HEK293 (cell line): ENCODE measurements around the gene EHMT1.
A peak's percentile ranks its signal among the peaks of the same experiment; 100 is the strongest.

ENCODE experiments used
- CTCF ChIP-seq: fragments of 450-650 bp; formaldehyde crosslinking; IDR thresholded peaks from 2 replicates; pipeline ENCODE4 v1.5.1; 2016; ENCODE audit warnings: missing biosample characterization, missing genetic modification characterization
- FEZF1 ChIP-seq: fragments of 450-650 bp; formaldehyde crosslinking; IDR thresholded peaks from 2 replicates; pipeline ENCODE4 v1.5.1; 2016; ENCODE audit warnings: missing biosample characterization, missing genetic modification characterization
- REST ChIP-seq: fragments of 450-650 bp; formaldehyde crosslinking; IDR thresholded peaks from 2 replicates; pipeline ENCODE4 v1.5.1; 2016; ENCODE audit warnings: missing biosample characterization, missing genetic modification characterization
- WT1 ChIP-seq: fragments of 450-650 bp; formaldehyde crosslinking; IDR thresholded peaks from 2 replicates; pipeline ENCODE4 v1.5.1; 2016; ENCODE audit warnings: missing biosample characterization, missing genetic modification characterization
- ZIC2 ChIP-seq: fragments of 450-650 bp; formaldehyde crosslinking; IDR thresholded peaks from 2 replicates; pipeline ENCODE4 v1.5.1; 2016; ENCODE audit warnings: missing biosample characterization, missing genetic modification characterization
- ZNF132 ChIP-seq: fragments of 450-650 bp; formaldehyde crosslinking; IDR thresholded peaks from 2 replicates; pipeline ENCODE4 v1.5.1; 2017; ENCODE audit warnings: missing biosample characterization, missing genetic modification characterization, borderline replicate concordance
- ZNF19 ChIP-seq: fragments of 450-650 bp; formaldehyde crosslinking; IDR thresholded peaks from 2 replicates; pipeline ENCODE4; 2016; ENCODE audit warnings: missing biosample characterization, missing genetic modification characterization, low read depth
- ZNF2 ChIP-seq: fragments of 450-650 bp; formaldehyde crosslinking; IDR thresholded peaks from 2 replicates; pipeline ENCODE4 v1.5.1; 2016; ENCODE audit warnings: missing biosample characterization, missing genetic modification characterization
- ZNF202 ChIP-seq: fragments of 450-650 bp; formaldehyde crosslinking; IDR thresholded peaks from 2 replicates; pipeline ENCODE4 v1.5.1; 2016; ENCODE audit warnings: missing biosample characterization, missing genetic modification characterization, borderline replicate concordance
- ZNF211 ChIP-seq: fragments of 450-650 bp; formaldehyde crosslinking; IDR thresholded peaks from 2 replicates; pipeline ENCODE4 v1.5.1; 2016; ENCODE audit warnings: low read depth, missing biosample characterization, missing genetic modification characterization
- ZNF214 ChIP-seq: fragments of 450-650 bp; formaldehyde crosslinking; IDR thresholded peaks from 2 replicates; pipeline ENCODE4 v1.5.1; 2017; ENCODE audit warnings: missing biosample characterization, mild to moderate bottlenecking, missing genetic modification characterization, borderline replicate concordance
- ZNF221 ChIP-seq: fragments of 450-650 bp; formaldehyde crosslinking; IDR thresholded peaks from 2 replicates; pipeline ENCODE4 v1.5.1; 2017; ENCODE audit warnings: missing biosample characterization, missing genetic modification characterization, borderline replicate concordance
- ZNF24 ChIP-seq: fragments of 450-650 bp; formaldehyde crosslinking; IDR thresholded peaks from 2 replicates; pipeline ENCODE4 v1.5.1; 2016; ENCODE audit warnings: missing biosample characterization, missing genetic modification characterization
- ZNF292 ChIP-seq: fragments of 450-650 bp; formaldehyde crosslinking; IDR thresholded peaks from 2 replicates; pipeline ENCODE4 v1.5.1; 2016; ENCODE audit warnings: low read depth, missing biosample characterization, missing genetic modification characterization, borderline replicate concordance
- ZNF302 ChIP-seq: fragments of 450-650 bp; formaldehyde crosslinking; IDR thresholded peaks from 2 replicates; pipeline ENCODE4 v1.5.1; 2016; ENCODE audit warnings: missing biosample characterization, missing genetic modification characterization, low read depth
- ZNF341 ChIP-seq: fragments of 450-650 bp; formaldehyde crosslinking; IDR thresholded peaks from 2 replicates; pipeline ENCODE4; 2016; ENCODE audit warnings: low read depth, missing biosample characterization, missing genetic modification characterization
- ZNF391 ChIP-seq: fragments of 450-650 bp; formaldehyde crosslinking; IDR thresholded peaks from 2 replicates; pipeline ENCODE4 v1.5.1; 2016; ENCODE audit warnings: low read depth, missing biosample characterization, missing genetic modification characterization, borderline replicate concordance
- ZNF449 ChIP-seq: fragments of 450-650 bp; formaldehyde crosslinking; IDR thresholded peaks from 2 replicates; pipeline ENCODE4 v1.5.1; 2017; ENCODE audit warnings: missing biosample characterization, mild to moderate bottlenecking, missing genetic modification characterization, moderate library complexity
- ZNF514 ChIP-seq: fragments of 450-650 bp; formaldehyde crosslinking; IDR thresholded peaks from 2 replicates; pipeline ENCODE4 v1.5.1; 2016; ENCODE audit warnings: missing biosample characterization, missing genetic modification characterization
- ZNF521 ChIP-seq: fragments of 450-650 bp; formaldehyde crosslinking; IDR thresholded peaks from 2 replicates; pipeline ENCODE4 v1.5.1; 2017; ENCODE audit warnings: missing biosample characterization, mild to moderate bottlenecking, missing genetic modification characterization
- ZNF561 ChIP-seq: fragments of 450-650 bp; IDR thresholded peaks from 2 replicates; pipeline ENCODE4 v1.5.1; 2018; ENCODE audit warnings: missing biosample characterization, missing genetic modification characterization, borderline replicate concordance
- ZNF600 ChIP-seq: fragments of 450-650 bp; formaldehyde crosslinking; IDR thresholded peaks from 2 replicates; pipeline ENCODE4 v1.5.1; 2016; ENCODE audit warnings: missing biosample characterization, missing genetic modification characterization
- ZNF692 ChIP-seq: fragments of 450-650 bp; formaldehyde crosslinking; IDR thresholded peaks from 2 replicates; pipeline ENCODE4 v1.5.1; 2016; ENCODE audit warnings: missing biosample characterization, missing genetic modification characterization
- TF ChIP-seq, protein P1 (sequence below): fragments of 450-650 bp; formaldehyde crosslinking; IDR thresholded peaks from 2 replicates; pipeline ENCODE4 v1.5.1; 2016; ENCODE audit warnings: missing biosample characterization, missing genetic modification characterization

The EHMT1 gene

DNA sequence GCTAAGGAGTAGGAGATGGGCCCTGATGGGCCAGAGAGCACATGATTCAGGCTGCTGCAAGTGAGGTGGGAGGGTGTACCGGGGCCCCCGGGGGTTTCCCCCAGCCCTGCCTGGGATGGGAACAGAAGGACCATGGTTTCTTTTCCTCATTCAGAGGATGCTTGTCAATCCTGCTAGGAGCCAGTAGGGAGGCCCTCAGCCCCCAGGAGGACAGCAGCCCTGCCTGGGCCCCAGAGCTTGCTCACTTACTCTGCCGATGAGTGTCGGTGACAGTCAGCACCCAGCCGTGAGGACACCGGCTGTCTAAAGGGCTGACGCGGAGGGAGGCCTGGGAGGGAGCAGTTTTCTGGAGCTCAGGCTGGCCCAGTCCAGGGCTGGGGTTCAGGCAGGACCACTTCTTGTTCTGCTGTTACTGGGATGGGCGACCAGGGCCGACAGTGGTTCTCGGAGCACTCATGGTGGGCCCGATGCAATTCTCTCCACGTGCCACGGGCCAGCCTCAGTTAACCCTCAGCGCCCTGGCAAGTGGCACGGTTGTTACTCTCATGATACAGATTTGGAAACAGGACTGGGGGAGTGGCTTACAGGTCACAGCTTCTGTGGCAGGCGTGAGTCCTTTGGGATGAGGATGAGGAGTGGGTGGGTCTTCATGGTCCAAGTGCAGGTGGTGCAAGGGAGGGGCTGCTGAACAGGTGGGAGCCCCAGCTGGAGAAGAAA lies 11.5 kb upstream of the EHMT1 start (continued):
- no peak for TF ChIP-seq ZNF214 (tag by site-specific recombination)
- no peak for TF ChIP-seq ZNF202
- no peak for TF ChIP-seq FEZF1 (tag by site-specific recombination)
- peak; percentile 32; the same call in 1 of the 2 replicates for TF ChIP-seq ZNF341 (tag by site-specific recombination)
- no peak for TF ChIP-seq ZNF521
- TF ChIP-seq WT1 (tag by site-specific recombination), result 0 out of 2 replicates have a peak, but pooled peaks have one; percentile 21
- no peak for TF ChIP-seq ZNF292 (tag by site-specific recombination)
- TF ChIP-seq ZNF514 (tag by site-specific recombination), result no peak
- TF ChIP-seq ZNF19 (tag by site-specific recombination), result no peak
- TF ChIP-seq ZNF132, result no peak
- TF ChIP-seq ZNF2, result no peak
- TF ChIP-seq ZNF221 (tag by site-specific recombination), result no peak
- no peak for TF ChIP-seq ZNF211 (tag by site-specific recombination)
- TF ChIP-seq ZNF561, result no peak
- TF ChIP-seq CTCF, result no peak
- no peak for TF ChIP-seq ZNF449
- peak; percentile 91 for TF ChIP-seq ZIC2 (tag by site-specific recombination)
- TF ChIP-seq ZNF692 (tag by site-specific recombination), result peak; percentile 79
- TF ChIP-seq ZNF391, result no peak
- TF ChIP-seq ZNF24 (tag by site-specific recombination), result no peak
- no peak for TF ChIP-seq ZNF302
- TF ChIP-seq, protein P1, sequence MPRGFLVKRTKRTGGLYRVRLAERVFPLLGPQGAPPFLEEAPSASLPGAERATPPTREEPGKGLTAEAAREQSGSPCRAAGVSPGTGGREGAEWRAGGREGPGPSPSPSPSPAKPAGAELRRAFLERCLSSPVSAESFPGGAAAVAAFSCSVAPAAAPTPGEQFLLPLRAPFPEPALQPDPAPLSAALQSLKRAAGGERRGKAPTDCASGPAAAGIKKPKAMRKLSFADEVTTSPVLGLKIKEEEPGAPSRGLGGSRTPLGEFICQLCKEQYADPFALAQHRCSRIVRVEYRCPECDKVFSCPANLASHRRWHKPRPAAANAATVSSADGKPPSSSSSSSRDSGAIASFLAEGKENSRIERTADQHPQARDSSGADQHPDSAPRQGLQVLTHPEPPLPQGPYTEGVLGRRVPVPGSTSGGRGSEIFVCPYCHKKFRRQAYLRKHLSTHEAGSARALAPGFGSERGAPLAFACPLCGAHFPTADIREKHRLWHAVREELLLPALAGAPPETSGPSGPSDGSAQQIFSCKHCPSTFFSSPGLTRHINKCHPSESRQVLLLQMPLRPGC, result no peak
- TF ChIP-seq ZNF600, result peak; percentile 61
- TF ChIP-seq REST (tag by site-specific recombination), result peak; percentile 39; the same call in 1 of the 2 replicates
